NT2/D1 (cell line): ENCODE data around the gene DMD.

ENCODE experiments used
- SUZ12 ChIP-seq: IDR thresholded peaks from 2 replicates; pipeline ENCODE4 v1.6.1; 2011; ENCODE audit not compliant: insufficient read length, insufficient read depth; ENCODE audit errors: extremely low read depth
- YY1 ChIP-seq: IDR thresholded peaks from 2 replicates; pipeline ENCODE4 v1.6.1; 2011; ENCODE audit not compliant: insufficient read length, insufficient read depth
- ZNF274 ChIP-seq: IDR thresholded peaks from 2 replicates; pipeline ENCODE4 v1.6.1; 2011; ENCODE audit warnings: mild to moderate bottlenecking, low read depth, low read length

DNA sequence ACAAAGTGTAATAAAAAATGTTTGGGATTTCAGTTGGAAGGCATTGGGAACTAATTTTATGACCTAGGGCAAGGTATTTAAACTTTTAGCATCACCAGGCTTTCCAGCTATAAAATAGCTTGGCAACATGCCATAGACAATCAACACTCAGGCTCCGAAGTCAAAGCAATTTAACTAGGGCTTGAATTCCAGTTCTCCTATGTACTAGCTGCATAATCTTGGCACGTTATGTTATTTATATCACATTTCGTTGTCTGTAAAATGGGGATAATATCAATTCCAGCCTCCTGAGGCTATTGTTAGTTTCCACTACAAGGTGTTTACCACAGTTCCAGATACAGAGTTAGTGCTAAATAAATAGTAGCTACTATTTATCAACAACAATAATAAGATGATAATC lies 78.8 kb downstream of the DMD start:
- no peak for TF ChIP-seq SUZ12
- no peak for TF ChIP-seq ZNF274
- no peak for TF ChIP-seq YY1
